ENCODE results near the gene GLIS1.

GLIS1 gene

GRCh38 chr1:53681977-53682685, 56.8 kb downstream of the GLIS1 start:
- in situ Hi-C loops (cut with HindIII; ENCODE audit: low sequenced_read_pairs) = no loop called here

GRCh38 chr1:53681351-53681976, 57.5 kb downstream of the GLIS1 start:
- in situ Hi-C loops (cut with HindIII; ENCODE audit: low sequenced_read_pairs) = no loop called here

- in situ Hi-C loops (cut with HindIII; ENCODE audit: low sequenced_read_pairs) = no loop called here
These were observed 58.1 kb downstream of the GLIS1 start for GRCh38 chr1:53680868-53681267.

GRCh38 chr1:53678938-53679825, 59.8 kb downstream of the GLIS1 start:
- in situ Hi-C loops (cut with HindIII; ENCODE audit: low sequenced_read_pairs) = no loop called here

GRCh38 chr1:53678507-53678906, 60.5 kb downstream of the GLIS1 start:
- in situ Hi-C loops (cut with HindIII; ENCODE audit: low sequenced_read_pairs) = no loop called here

DNA sequence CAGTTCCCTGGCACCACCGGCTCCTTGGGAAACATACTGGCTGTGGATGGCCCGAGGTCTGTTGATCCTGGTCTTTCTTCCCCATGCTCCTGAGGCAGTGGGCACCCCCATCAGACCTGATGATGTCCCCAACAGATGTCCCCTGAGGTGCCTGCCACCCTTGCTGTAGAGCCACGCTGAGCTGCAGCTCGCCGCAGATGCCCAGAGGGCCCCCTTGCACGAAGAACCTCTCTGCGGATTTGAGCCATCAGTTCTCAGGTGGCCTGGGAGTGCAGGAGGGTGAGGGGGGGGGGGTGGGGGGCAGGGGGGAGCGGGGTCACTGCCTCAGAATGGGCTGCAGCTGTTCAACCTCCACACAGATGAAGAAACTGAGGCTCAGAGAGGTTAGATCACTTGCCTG, 60.9 kb downstream of the GLIS1 start:
- in situ Hi-C loops (cut with HindIII; ENCODE audit: low sequenced_read_pairs) = no loop called here

DNA sequence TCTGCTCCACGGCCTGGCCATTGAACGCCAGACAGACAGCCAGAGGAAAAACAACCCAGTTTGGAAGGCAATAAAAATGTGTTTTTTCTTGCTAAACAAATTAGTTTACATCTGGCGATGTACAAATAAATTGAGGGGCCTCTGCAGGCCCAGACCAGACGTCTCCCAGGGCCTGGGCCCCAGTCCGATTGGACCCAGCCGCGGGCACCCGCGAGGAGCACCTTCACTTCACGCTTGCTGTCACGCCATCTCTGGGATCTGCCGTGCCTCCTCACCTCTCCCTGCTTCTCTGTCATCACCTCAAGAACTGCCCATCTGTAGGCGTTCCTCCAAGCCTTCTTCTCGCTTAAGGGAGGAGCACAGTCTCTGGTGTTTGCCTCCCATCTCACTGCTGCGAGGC, 61.5 kb downstream of the GLIS1 start:
- in situ Hi-C loops (cut with HindIII; ENCODE audit: low sequenced_read_pairs) = no loop called here

GRCh38 chr1:53672785-53673184, 66.2 kb downstream of the GLIS1 start:
- in situ Hi-C loops (cut with HindIII; ENCODE audit: low sequenced_read_pairs) = no loop called here

DNA sequence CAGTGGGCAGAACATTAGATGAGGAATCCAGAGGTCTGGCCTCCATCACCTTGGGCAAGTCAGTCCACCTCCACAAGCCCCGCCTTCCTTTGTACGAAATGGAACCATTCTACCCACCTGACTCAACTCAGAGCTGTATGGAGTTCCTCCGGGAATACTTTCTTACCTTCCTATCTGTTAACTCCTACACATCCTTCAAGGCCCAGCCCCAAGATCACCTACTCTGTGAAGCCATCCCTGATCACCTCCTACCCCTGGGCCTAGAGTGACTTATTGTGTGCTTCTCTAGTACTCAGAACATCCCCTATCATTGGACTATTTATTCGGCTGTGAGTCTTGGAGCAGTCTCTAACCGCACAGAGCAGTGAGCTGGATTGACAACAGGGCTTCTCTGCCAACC, 66.7 kb downstream of the GLIS1 start:
- in situ Hi-C loops (cut with HindIII; ENCODE audit: low sequenced_read_pairs) = no loop called here

- in situ Hi-C loops (cut with HindIII; ENCODE audit: low sequenced_read_pairs) = no loop called here
These were observed 69.3 kb downstream of the GLIS1 start for GRCh38 chr1:53669621-53670191.

DNA sequence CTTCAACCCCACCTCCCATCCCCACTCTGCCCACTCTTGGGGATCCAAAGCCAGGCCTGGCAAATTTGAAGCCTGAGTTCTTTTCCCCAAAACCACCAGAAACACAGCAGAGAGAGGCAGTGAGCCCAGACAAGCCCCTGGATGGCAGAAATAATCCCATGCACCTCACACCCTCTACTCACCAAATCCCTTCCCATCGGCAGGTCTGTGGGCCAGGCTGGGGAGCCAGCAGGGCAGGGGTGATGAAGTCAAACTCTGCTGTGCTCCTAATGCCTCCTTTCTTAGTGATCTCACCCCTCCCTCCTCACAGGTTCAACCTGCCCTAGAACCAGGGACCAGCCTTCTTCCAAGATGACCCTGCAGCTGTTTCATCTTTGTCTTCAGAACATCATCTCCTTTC, 72.4 kb downstream of the GLIS1 start:
- in situ Hi-C loops (cut with HindIII; ENCODE audit: low sequenced_read_pairs) = no loop called here

- in situ Hi-C loops (cut with HindIII; ENCODE audit: low sequenced_read_pairs) = no loop called here
These were observed 73.0 kb downstream of the GLIS1 start for GRCh38 chr1:53665996-53666395.

DNA sequence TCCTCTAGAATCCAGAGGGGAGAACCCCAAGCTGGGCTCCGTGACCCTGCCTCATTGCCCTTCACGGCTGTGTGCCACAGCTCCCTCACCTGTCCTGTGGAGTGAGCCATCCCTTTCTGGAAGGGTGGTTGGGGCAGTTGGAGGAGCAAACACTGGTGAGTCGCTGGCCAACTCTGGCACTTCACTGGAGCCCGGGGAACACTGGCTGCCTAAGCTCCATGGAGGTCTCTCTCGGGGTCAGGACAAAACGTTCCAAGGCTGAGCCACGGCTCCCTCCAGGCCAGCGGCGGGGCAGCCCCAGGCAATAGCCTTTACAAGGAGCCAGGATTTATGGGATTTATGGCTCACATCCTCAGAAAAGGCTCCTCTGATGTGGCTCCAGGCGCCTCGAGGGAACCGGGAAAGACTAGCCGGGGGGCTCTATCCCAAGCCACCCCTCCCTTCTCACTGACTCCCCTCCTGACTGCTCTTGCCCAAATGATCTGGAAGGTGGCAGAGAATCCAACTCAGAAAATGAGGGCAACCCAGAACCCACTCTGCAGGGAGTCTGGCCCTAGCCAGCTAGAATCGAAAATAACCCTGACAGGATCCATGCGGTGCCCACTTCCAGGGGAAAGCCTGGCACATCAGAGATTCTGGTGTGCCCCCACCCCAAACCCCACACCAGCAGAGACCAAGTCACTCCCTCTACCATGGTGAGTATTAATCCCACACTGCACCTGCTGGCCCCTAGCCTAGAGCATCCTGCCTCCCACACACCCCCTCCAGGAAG, 75.2 kb downstream of the GLIS1 start:
- in situ Hi-C loops (cut with HindIII; ENCODE audit: low sequenced_read_pairs) = no loop called here

DNA sequence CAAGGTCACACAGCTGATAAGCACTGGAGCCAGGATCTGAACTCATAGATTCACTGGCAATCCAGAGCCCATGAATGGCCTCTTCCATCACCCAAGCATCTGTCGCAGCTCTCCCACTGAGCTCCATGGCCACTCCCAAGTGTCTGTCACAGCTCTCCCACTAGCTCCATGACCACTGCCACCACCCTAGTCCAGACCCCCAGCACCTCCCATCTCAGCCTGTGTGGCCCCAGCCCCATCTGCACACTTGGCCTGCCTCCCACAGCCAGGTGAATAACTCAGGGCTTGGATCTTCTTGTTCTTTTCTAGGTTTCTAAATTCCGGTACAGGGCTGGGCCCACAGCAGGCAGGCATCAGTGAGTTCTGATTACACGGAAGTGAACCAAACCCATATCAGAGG, 76.0 kb downstream of the GLIS1 start:
- in situ Hi-C loops (cut with HindIII; ENCODE audit: low sequenced_read_pairs) = no loop called here

DNA sequence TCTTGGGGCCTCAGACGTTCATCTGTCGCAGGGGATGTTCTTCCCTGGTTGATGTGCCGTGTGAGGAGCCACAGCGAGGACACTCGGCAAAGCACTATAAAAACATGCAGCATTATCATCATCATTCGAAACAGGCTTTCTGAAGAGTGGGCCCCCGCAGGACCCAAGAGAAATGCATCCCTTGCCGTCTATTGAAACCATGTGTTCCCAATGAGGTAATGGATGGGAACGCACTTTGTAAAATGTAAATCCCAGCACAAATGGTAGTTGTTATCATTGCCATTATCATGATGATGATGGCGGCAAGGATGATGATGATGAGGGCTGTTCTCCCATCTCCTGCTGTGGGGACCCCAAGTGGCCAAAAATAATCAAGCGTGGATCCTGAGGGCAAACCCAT, 76.8 kb downstream of the GLIS1 start:
- in situ Hi-C loops (cut with HindIII; ENCODE audit: low sequenced_read_pairs) = no loop called here

DNA sequence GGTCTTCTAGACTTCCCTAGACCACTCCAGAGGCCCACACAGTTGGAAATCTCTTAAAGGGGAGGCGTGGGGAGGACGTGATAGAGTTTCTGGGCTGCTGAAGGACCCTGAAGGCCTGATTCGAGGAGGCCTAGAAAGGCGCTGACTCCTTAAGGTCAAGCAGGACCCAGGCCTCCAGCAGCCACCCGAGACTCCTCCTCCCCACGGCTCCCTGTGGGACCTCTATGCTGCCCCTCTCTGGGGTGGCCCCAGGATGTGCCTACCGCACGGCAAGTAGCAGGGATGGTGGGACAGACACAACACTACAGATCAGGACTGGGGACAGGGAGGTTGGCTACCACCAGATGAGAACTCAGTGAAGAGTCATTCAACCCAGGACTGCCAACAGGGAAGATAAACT, 77.5 kb downstream of the GLIS1 start:
- in situ Hi-C loops (cut with HindIII; ENCODE audit: low sequenced_read_pairs) = no loop called here

DNA sequence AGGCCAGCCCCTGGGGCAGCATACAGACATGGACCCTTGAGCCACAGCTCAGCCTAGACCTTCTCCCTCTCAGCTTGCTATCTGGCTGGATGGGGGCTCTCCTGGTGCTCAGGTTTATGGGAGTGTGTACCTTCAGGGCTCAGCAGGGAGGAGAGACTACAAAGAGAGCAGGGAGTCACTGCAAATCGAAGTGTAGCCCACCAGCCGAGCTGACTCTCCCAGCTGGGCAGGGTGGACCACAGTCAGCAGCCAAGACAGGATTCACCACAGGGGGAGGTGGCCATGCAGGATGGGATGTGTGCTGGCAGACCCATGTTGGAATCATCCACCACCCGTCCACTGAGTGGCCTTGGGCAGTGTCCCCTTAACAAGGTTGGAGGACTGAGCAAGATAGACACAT, 78.3 kb downstream of the GLIS1 start:
- in situ Hi-C loops (cut with HindIII; ENCODE audit: low sequenced_read_pairs) = no loop called here

- in situ Hi-C loops (cut with HindIII; ENCODE audit: low sequenced_read_pairs) = no loop called here
These were observed 79.5 kb downstream of the GLIS1 start for GRCh38 chr1:53659436-53659835.

GRCh38 chr1:53658489-53659230, 80.3 kb downstream of the GLIS1 start:
- in situ Hi-C loops (cut with HindIII; ENCODE audit: low sequenced_read_pairs) = no loop called here

- in situ Hi-C loops (cut with HindIII; ENCODE audit: low sequenced_read_pairs) = no loop called here
These were observed 81.0 kb downstream of the GLIS1 start for GRCh38 chr1:53657891-53658396.

Measured in endothelial cell of hepatic sinusoid (primary cell).